AML-193 (cell line): Measurements from ENCODE around the gene FRMD6.

Source experiments
- DNase-seq, 2 experiments: peaks; one replicate each; lab custom pipeline; 2025; lab: John Stamatoyannopoulos, UW

FRMD6 gene

GRCh38 chr14:51666826-51667225 lies 15.1 kb downstream of the FRMD6 start:
- no peak for DNase-seq

- no peak for DNase-seq
Measured at GRCh38 chr14:51668870-51669269, 17.2 kb downstream of the FRMD6 start.

- no peak for DNase-seq
Measured at GRCh38 chr14:51674294-51675002, 22.7 kb downstream of the FRMD6 start.

DNA sequence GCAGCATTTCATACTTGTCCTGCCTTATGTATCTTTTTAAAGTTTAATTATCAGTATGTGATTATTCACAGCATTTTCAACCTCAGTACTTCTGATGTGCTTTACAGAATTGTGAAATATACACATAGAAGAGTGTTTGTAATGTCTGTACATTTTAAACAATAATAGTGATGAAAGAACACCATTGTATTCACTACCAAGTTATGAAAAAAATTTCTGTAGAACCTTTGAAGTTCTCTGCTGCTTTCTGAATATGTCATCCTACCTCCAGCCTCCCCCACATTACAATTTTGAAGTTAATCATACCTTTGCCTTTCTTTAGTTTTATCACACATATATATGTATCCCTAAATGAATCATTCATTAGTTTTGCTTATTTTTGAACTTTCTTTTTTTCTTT lies 24.8 kb downstream of the FRMD6 start:
- no peak for DNase-seq

DNA sequence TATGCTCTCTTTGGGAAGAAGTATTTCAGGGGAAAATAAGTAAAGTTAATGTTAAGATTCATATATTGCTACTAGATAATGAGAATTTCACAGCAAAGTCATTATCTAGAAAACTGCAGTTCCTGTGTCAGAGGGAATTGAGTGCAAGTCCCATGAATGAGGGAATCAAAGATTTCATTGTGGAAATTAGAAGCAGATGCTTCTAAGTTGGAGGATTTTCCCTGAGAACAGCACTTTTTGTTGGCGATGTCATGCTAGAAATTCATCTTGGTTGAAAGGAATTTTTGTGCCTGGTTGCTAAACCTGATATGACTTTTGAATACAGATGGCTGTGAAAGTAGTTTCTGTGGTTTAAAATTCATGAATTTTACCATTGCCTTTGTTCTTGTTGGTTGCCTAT lies 25.6 kb downstream of the FRMD6 start:
- no peak for DNase-seq

- no peak for DNase-seq
Measured at GRCh38 chr14:51677738-51678137, 26.0 kb downstream of the FRMD6 start.

DNA sequence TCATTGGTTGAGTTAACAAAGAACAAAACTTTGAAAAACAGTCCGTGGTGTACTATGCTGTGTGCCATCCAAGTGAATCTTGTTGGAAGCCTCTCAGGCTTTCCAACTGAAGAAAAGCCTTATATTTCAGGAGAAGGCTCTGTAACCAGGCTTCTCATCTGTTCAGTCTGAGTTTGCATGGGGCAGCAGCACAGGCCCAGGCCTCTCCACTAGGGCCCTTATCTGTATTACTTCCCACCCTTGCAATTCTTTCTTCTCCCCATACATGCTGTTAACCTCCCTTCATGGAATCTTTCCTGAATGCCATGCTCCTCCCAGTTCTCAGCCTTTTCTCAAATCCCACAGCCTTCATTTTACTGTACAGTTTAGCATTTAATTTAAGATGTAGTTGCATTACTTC lies 28.3 kb downstream of the FRMD6 start:
- DNase-seq: no peak

- no peak for DNase-seq
Measured at GRCh38 chr14:51681411-51681810, 29.7 kb downstream of the FRMD6 start.

DNA sequence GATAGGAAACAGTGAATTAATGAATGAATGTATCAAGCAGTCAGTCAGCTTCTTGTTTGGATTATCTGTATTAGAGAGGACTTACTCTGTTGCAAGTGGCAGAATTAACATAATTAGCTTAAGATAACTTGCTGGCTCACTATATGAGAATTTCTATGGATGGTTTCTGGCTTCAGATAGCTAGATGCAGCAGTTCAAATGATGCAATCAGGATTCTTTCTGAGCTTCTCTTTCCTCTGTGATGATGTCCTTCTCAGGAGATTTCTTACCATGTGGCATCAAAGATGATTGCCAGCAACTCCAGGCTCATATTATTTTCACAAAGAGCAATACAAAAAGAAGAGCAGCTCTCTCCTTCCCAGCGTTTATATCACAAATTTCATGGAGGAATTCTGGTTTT lies 30.7 kb downstream of the FRMD6 start:
- no peak for DNase-seq

DNA sequence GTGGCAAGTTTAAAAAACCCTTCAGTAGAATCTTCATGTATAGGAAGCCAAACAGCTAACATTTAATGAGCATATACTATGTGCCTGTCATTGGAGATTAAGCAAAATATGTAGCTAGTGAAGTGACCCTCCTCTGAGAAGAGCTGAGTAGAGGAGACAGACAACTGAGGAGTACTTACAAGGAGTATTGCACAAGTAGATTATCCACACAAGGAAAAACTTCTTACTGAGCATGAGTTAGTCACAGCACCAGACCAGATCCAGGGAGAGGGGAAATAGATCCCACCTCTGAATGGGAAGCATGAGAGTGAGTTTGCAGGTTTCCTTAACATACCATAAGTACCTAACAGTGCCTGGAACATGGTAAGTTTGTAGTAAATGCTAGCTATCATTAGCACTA lies 33.0 kb downstream of the FRMD6 start:
- no peak for DNase-seq

DNA sequence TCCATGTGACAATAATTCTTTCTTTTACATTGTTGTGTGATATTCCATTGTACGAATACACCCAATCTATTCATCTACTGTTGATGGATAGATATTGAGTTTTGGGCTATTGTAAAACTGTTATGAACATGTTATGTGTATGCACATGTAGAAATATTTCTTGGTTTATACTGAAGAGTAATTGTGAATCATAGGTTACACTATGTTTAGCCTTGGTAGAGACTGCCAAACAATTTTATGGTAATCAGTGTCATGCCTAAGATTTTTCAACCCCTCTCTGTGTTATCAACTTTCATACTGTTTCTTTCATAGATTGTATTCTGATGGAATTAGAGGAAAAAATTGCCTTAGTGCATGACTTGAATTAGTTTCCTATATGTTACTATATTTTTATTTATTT lies 39.5 kb downstream of the FRMD6 start:
- no peak for DNase-seq

- DNase-seq: no peak
Measured at GRCh38 chr14:51692646-51693045, 40.9 kb downstream of the FRMD6 start.

- no peak for DNase-seq
Measured at GRCh38 chr14:51697848-51698247, 46.1 kb downstream of the FRMD6 start.

DNA sequence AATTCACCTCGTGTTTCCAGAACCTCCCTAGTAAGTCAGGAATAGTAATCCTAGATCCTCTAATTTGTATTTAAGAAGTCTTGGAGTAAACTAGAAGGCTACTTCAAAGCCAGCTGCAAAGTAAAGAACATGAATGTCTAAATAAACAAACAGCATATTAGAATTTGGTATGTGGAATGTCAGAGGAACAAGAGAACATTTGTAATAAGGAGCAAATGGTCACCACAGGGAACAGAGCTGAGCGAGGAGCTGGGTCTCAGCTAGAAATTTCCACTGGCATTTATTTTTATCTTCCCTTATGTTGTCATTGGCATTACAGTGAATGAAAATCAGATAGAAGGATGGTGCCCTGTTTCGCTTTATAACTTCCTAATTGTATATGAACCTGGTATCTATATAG lies 50.2 kb downstream of the FRMD6 start:
- DNase-seq: no peak

DNA sequence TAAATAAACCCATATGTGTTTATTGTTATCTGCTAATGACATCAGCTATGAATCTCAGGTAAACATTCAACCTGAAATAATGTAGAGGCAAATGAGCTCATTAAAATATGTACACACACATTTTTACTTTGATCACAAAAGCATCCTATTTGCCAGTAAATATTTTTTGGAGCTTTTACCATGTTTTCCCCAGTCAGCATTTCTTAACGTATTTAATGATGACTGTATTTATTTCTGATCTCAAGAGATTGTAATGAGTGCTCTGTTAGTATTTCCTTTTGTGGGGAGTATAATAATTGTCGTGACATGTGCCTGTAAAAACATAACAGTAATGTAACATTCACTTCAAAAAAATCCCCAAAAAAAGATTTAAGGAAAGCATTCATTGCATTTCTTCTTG lies 52.1 kb downstream of the FRMD6 start:
- DNase-seq: no peak

GRCh38 chr14:51704545-51704944 lies 52.8 kb downstream of the FRMD6 start:
- no peak for DNase-seq

DNA sequence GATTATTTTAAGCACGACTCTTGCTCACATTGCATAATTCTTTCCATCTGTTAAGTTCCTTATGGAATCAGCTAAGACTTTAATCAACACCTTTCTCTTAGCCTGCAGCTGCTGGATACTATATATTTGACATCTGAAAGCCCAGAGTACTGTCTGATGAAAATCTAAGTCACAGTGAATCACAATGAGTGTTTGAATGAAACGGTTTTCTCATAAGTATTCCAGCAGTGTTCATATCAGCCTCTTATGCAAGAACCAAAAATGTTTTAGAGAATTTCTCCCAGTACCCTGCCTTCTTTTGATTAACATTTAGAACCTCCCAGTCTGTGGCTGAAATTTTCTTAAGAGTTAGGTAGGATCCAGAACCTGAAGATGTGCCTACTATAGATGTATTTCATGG lies 55.6 kb downstream of the FRMD6 start:
- DNase-seq: no peak

- no peak for DNase-seq
Measured at GRCh38 chr14:51711505-51711904, 59.8 kb downstream of the FRMD6 start.

DNA sequence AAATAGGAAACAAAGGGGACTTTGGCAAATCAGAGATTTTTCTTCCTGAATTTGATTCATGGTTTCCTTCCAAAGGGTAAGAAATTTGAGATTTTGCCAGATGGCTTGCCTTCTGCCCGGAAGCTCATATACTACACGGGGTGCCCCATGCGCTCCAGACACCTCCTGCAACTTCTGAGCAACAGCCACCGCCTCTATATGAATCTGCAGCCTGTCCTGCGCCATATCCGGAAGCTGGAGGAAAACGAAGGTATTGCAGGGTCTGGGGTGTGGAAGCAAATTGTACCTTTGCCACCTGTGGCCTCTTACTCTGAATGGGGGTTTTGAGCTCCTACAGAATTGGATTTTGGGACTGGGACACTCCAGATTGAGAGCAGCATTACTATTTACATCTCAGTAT lies 63.5 kb downstream of the FRMD6 start:
- no peak for DNase-seq

DNA sequence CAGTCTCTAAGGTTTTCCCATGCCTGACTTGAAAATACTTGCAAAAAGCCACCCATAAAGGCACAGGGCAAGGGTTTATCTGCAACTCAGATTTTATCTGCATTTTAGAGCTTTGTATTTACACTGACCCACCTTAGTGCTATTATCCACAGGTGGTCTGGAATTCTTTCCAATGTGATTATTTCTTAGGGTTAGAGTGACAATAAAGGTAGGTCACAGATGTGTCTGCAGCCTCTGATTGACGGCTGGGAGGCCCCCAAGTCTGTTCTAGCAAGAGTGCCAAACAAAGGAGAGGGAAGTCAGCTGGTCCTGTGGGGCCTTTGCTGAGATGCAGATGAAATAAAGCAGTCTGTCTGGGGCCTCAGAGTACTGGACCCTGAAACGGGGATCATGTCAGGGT lies 64.0 kb downstream of the FRMD6 start:
- DNase-seq: no peak

DNA sequence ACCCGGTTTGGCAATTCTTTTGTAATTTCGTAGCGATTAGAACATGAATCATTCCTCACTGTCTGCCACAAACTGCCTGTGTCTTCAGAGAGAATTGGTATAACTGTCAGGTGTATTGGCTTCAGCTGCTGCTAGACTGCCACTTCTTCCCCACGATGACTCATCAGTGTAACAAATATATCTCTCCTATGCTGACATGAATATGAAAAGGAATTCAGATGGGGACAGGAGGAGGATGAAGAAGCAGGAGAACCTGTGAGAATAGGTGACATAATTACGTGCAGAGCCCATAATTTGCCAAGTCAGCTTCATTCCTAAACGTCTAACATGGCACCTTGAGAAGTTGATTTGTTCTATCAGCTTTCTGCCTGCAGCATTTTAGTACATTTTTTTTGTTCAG lies 64.9 kb downstream of the FRMD6 start:
- no peak for DNase-seq

- no peak for DNase-seq
Measured at GRCh38 chr14:51717766-51718165, 66.1 kb downstream of the FRMD6 start.

GRCh38 chr14:51719955-51720354 lies 68.2 kb downstream of the FRMD6 start:
- DNase-seq: no peak

DNA sequence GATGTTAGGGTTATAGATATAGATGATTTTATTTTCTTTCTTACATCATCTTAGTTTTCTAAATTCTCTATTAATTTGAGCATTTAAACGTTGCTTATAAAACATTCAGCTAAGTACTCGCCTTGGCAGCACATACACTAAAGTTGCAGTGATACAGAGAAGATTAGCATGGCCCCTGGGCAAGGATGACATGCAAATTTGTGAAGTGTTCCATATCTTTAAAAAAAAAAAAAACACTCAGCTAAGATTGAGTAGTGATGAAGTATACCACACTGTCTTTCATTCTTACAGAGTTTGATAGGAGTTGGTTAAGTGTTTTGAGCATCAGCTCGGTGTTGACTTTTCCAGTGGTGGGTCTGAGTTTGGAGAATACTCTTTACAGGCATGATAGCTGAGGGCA lies 72.3 kb downstream of the FRMD6 start:
- no peak for DNase-seq

DNA sequence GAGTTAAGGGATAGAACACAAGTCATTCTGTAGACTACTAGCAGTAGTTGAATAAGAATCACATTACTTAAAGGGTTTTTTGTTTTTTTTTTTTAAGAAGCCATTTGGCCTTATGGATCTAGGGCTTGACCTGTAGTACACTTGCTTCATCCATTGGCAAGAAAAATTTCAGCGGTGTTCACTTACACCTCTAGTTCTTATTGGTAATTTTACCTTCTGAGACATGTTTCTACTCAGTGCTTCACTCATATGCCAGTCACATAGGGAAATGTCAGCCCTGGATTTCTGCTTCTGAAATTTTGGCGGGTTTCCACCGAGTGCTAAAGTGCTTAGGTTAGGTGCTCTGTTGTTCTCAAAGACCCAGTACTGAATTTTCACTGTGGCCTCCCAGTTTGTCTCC lies 72.9 kb downstream of the FRMD6 start:
- no peak for DNase-seq
